ENCODE measurements around the gene GABRA4. TPM values are rescaled to one million over a fixed set of nuclear protein-coding genes. Genes with fewer than 3 reads are reported as not detected.

Gene GABRA4
- total and polyA plus RNA-seq, 10 of the 15 experiments (the other 5 are each of a cell fraction or from before 2014, with no cell fraction given), result 0.69 to 14.6 (median 1.1) TPM

- RAD21 ChIA-PET (ENCODE audit: unreplicated experiment), result no interaction called here
- FAIRE-seq (no peak), ATAC-seq (no peak), DNase-seq (ENCODE audit: low read depth, low spot score) (no peak)
- H3K9me3 ChIP-seq (replicated peaks; ENCODE audit: control insufficient read depth, insufficient read depth, low read length), result no peaks in the 10 kb centered on the region
- CTCF ChIA-PET, result interaction anchor here (0.9 to 1.7 kb wide), 5 partner anchors 9 to 153 kb away, joined by 3 to 4 read pairs (median 3); no protein-coding TSS in a partner anchor
- no peak overlapping the region for H3K4me3 ChIP-seq
- in situ Hi-C loops (cut with MboI), result no loop called here
- POLR2A ChIA-PET, result interaction anchor here (1.0 kb wide), 1 partner anchor 11 kb away, joined by 3 read pairs; no protein-coding TSS in a partner anchor
- no peaks in the 10 kb centered on the region for H3K79me2 ChIP-seq (ENCODE audit: control insufficient read depth, insufficient read depth, low read length)
- no peaks in the 10 kb centered on the region for H3K4me1 ChIP-seq (ENCODE audit: control insufficient read depth, insufficient read depth, low read length)
- H3K36me3 ChIP-seq (ENCODE audit: control insufficient read depth in 2 of 2, insufficient read depth in 2 of 2, low read length in 1 of 2), result no peaks in the 10 kb centered on the region
- intact Hi-C loops (cut with micrococcal nuclease; ENCODE audit: unreplicated experiment), result no loop called here
- H2AFZ ChIP-seq (ENCODE audit: control insufficient read depth, low read depth, low read length), result no peak overlapping the region
- no peak overlapping the region for H3K4me2 ChIP-seq (ENCODE audit: control insufficient read depth, insufficient read depth)
- BruUV-seq (replicated peaks), result no TSS peak
- WGBS (ENCODE audit: insufficient coverage, insufficient replicate concordance, low lambda C conversion rate, missing lambda C conversion rate), result 0% methylated on average over 1 of the region's 1 CpG
- H3K9ac ChIP-seq (ENCODE audit: control insufficient read depth, insufficient read depth, low read length), result no peak overlapping the region
- H3K27me3 ChIP-seq (replicated peaks in 1 of 2; ENCODE audit: control insufficient read depth in 2 of 2, insufficient read depth in 2 of 2, low read length in 1 of 2), result no peaks in the 10 kb centered on the region; a peak in 2 of 4 replicates
- H4K20me1 ChIP-seq (ENCODE audit: control insufficient read depth, insufficient read depth), result no peaks in the 10 kb centered on the region
- SMC1A ChIA-PET (ENCODE audit: uncharacterized antibody, unreplicated experiment), result interaction anchor here (1.0 to 3.5 kb wide), 4 partner anchors 10 to 28 kb away, joined by 3 to 21 read pairs (median 7); no protein-coding TSS in a partner anchor
- H3K27ac ChIP-seq (ENCODE audit: control insufficient read depth, insufficient read depth), result no peak overlapping the region
- TF ChIP-seq HDAC2 (IDR thresholded peaks at IDR 0.05) (no peak), SMAD1 (IDR thresholded peaks at IDR 0.05; ENCODE audit: low read depth, partially characterized antibody) (no peak), PML (IDR thresholded peaks at IDR 0.05; ENCODE audit: low read length) (no peak), CEBPB (IDR thresholded peaks at IDR 0.05; ENCODE audit: borderline replicate concordance in 1 of 2, low read depth in 2 of 2, low read length in 2 of 2) (no peak), WRNIP1 (IDR thresholded peaks at IDR 0.05; ENCODE audit: borderline replicate concordance, low read depth, low read length) (no peak), HDAC6 (IDR thresholded peaks at IDR 0.05; ENCODE audit: unreplicated experiment) (no peak), SMC3 (IDR thresholded peaks at IDR 0.05; ENCODE audit: borderline replicate concordance, low read length) (no peak), NRF1 (conservative IDR thresholded peaks at IDR 0.05; ENCODE audit: low read depth, low read length) (no peak), BCL11A (IDR thresholded peaks at IDR 0.05; ENCODE audit: low read depth, low read length) (no peak), NKRF (conservative IDR thresholded peaks at IDR 0.05) (no peak), RCOR1 (conservative IDR thresholded peaks at IDR 0.05; ENCODE audit: low read depth, low read length) (no peak)
Observed at GRCh38 chr4:46968847-46969246, 24.5 kb downstream of the GABRA4 start.
